GM23338 (cell line): ENCODE results near the gene XRN2.

Experiments used
- POLR2AphosphoS5 ChIP-seq: IDR thresholded peaks from 2 replicates; pipeline ENCODE4 v1.6.1; 2016; ENCODE audit warnings: antibody characterized with exemption, low read depth
- TF ChIP-seq, protein P1 (sequence below), 2 experiments: fragments of 200-600 bp in 1 of 2; sonication (generic) in 1 of 2; conservative IDR thresholded peaks; 2 replicates each; pipeline versions ENCODE4 v1.5.1 to v1.6.1; 2016 to 2017; ENCODE audit warnings: antibody characterized with exemption in 2 of 2, low read depth in 2 of 2, mild to moderate bottlenecking in 2 of 2, moderate library complexity in 1 of 2

DNA sequence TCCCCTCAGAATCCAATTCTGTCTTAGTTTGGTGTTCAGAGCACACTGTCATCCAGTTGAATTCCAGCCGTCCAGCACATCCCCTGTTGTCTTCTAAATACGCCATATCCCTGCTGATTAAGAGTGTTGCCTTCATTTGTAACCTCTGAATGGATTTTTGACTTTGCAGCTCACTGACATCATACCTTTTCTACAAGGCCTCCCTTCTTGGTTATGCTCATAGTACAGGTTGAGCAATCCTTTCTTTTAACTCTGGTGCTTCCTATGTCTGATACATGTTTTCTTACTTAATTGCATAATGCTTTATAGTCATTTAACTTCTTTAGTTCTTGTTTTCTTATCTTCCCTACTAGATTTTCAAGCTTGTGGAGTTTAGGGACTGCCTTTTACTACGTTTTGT is 36.4 kb downstream of the XRN2 start:
- TF ChIP-seq, protein P1, sequence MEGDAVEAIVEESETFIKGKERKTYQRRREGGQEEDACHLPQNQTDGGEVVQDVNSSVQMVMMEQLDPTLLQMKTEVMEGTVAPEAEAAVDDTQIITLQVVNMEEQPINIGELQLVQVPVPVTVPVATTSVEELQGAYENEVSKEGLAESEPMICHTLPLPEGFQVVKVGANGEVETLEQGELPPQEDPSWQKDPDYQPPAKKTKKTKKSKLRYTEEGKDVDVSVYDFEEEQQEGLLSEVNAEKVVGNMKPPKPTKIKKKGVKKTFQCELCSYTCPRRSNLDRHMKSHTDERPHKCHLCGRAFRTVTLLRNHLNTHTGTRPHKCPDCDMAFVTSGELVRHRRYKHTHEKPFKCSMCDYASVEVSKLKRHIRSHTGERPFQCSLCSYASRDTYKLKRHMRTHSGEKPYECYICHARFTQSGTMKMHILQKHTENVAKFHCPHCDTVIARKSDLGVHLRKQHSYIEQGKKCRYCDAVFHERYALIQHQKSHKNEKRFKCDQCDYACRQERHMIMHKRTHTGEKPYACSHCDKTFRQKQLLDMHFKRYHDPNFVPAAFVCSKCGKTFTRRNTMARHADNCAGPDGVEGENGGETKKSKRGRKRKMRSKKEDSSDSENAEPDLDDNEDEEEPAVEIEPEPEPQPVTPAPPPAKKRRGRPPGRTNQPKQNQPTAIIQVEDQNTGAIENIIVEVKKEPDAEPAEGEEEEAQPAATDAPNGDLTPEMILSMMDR (conservative IDR thresholded peaks at IDR 0.05; ENCODE audit: low read depth in 2 of 2) = no peak
- no peak for TF ChIP-seq POLR2AphosphoS5
